Keratinocyte (primary cell): ENCODE measurements around the gene DENND4B. TPM values are rescaled to one million over a fixed set of nuclear protein-coding genes. Genes with fewer than 3 reads are reported as not detected.

ENCODE experiments used
- DNase-seq: peaks from one replicate; pipeline ENCODE4 v3.0.0-alpha.2; 2011; ENCODE audit warnings: low read depth, missing footprints, low spot score
- FAIRE-seq: peaks from 2 replicates; lab custom pipeline; 2011; peaks lifted over from hg19 to GRCh38; lab: Jason Lieb, UNC
- H2AFZ ChIP-seq: 2 replicates; pipeline ENCODE4 v1.6.0; 2012; ENCODE audit warnings: low read length, control low read depth, inconsistent platforms; ENCODE audit not compliant: control insufficient read depth
- H3K27ac ChIP-seq: 2 replicates; pipeline ENCODE4 v1.5.1; 2011; ENCODE audit warnings: low read length; ENCODE audit not compliant: control insufficient read depth, insufficient read depth
- H3K27me3 ChIP-seq: 3 replicates; pipeline ENCODE4 v1.6.0; 2011; ENCODE audit warnings: low read length; ENCODE audit not compliant: control insufficient read depth, insufficient read depth; ENCODE audit errors: extremely low read depth
- H3K36me3 ChIP-seq, 2 experiments: 2 replicates in 1 of 2; 3 replicates in 1 of 2; pipeline ENCODE4 v1.5.1; 2011; ENCODE audit warnings: low read length in 2 of 2, mild to moderate bottlenecking in 1 of 2; ENCODE audit not compliant: control insufficient read depth in 2 of 2, insufficient read depth in 2 of 2; ENCODE audit errors: extremely low read depth in 1 of 2
- H3K4me1 ChIP-seq: 3 replicates; pipeline ENCODE4 v1.5.1; 2011; ENCODE audit warnings: low read length; ENCODE audit not compliant: control insufficient read depth, insufficient read depth; ENCODE audit errors: extremely low read depth
- H3K4me2 ChIP-seq: 3 replicates; pipeline ENCODE4 v1.6.0; 2011; ENCODE audit warnings: low read depth, low read length; ENCODE audit not compliant: control insufficient read depth, insufficient read depth; ENCODE audit errors: extremely low read depth
- H3K4me3 ChIP-seq, 3 experiments: fragments of 200-600 bp in 1 of 3; sonication (generic) in 1 of 3; 2 replicates in 2 of 3; 3 replicates in 1 of 3; pipeline ENCODE4 v1.5.1; 2011 to 2016; ENCODE audit warnings: low read length in 3 of 3, mild to moderate bottlenecking in 3 of 3, control low read depth in 2 of 3, inconsistent platforms in 1 of 3, low read depth in 1 of 3, mixed read lengths in 1 of 3, mixed run types in 1 of 3, moderate library complexity in 1 of 3; ENCODE audit not compliant: control insufficient read depth in 2 of 3, insufficient read depth in 2 of 3; ENCODE audit errors: extremely low read depth in 1 of 3
- H3K79me2 ChIP-seq: 2 replicates; pipeline ENCODE4 v1.6.0; 2012; ENCODE audit warnings: low read length; ENCODE audit not compliant: control insufficient read depth, insufficient read depth
- H3K9ac ChIP-seq: 3 replicates; pipeline ENCODE4 v1.6.0; 2011; ENCODE audit warnings: low read length; ENCODE audit not compliant: control insufficient read depth, insufficient read depth; ENCODE audit errors: extremely low read depth
- H3K9me1 ChIP-seq: 3 replicates; pipeline ENCODE4 v1.6.0; 2011; ENCODE audit warnings: low read length; ENCODE audit not compliant: control insufficient read depth, insufficient read depth; ENCODE audit errors: extremely low read depth
- H3K9me3 ChIP-seq: 2 replicates; pipeline ENCODE4 v1.5.1; 2012; ENCODE audit warnings: low read depth, low read length; ENCODE audit not compliant: control insufficient read depth
- H4K20me1 ChIP-seq: 3 replicates; pipeline ENCODE4 v1.6.0; 2011; ENCODE audit warnings: low read length; ENCODE audit not compliant: control insufficient read depth, insufficient read depth; ENCODE audit errors: extremely low read depth
- CTCF ChIP-seq, 3 experiments: IDR thresholded peaks in 1 of 3; conservative IDR thresholded peaks in 1 of 3; optimal IDR thresholded peaks in 1 of 3; 2 replicates in 2 of 3; 3 replicates in 1 of 3; pipeline versions ENCODE3 to v1.5.1; 2011; ENCODE audit warnings: low read length in 3 of 3, mild to moderate bottlenecking in 3 of 3, moderate library complexity in 2 of 3, control low read depth in 1 of 3, inconsistent platforms in 1 of 3; ENCODE audit not compliant: insufficient read depth in 2 of 3; ENCODE audit errors: extremely low read depth in 1 of 3
- EZH2 ChIP-seq: IDR thresholded peaks from one replicate; pipeline ENCODE4 v1.6.1; 2012; ENCODE audit warnings: inconsistent platforms, mild to moderate bottlenecking, low read length, moderate library complexity
- dilution Hi-C: fragments of 300-500 bp; cut with MboI; formaldehyde crosslinking; loops from one replicate; pipeline ENCODE4 v1.7.0; 2020; ENCODE audit warnings: low sequenced_read_pairs; ENCODE audit not compliant: extremely low pct_ligation_motif_present
- polyA plus RNA-seq, 5 experiments: library from polyadenylated mRNA; depleted of rRNA in 3 of 5; stranded (reverse) in 3 of 5; stranded (forward) in 1 of 5; unstranded in 1 of 5; fragments of >200 nt; gene quantifications; 1 replicate in 1 of 5; 2 replicates in 3 of 5; 3 replicates in 1 of 5; pipeline versions ENCODE4 v1.2.1 to v1.2.3, GENCODE V29; 2011 to 2012; ENCODE audit warnings: missing spikeins in 2 of 5, low read depth in 1 of 5, low replicate concordance in 1 of 5

DENND4B gene
- polyA plus RNA-seq, 1 donor (not counting 4 experiments of a cell fraction or from before 2014, with no cell fraction given): 7.9 TPM

- H3K27ac ChIP-seq: no peak overlapping the region
- no peak overlapping the region for H3K9ac ChIP-seq
- H2AFZ ChIP-seq: no peak overlapping the region
- H3K36me3 ChIP-seq: peaks cover 37 to 47% of the 10 kb centered on the region in 2 experiments
- no peaks in the 10 kb centered on the region for H3K9me1 ChIP-seq
- peaks cover 3% of the 10 kb centered on the region for H4K20me1 ChIP-seq
- peaks cover 31% of the 10 kb centered on the region for H3K79me2 ChIP-seq
- no peaks in the 10 kb centered on the region for H3K27me3 ChIP-seq
- no peak for TF ChIP-seq EZH2
- no peak for TF ChIP-seq CTCF (optimal IDR thresholded peaks at IDR 0.05 in 1 of 3, IDR thresholded peaks at IDR 0.05 in 1 of 3, conservative IDR thresholded peaks at IDR 0.05 in 1 of 3; ENCODE audit: extremely low read depth in 1 of 3, insufficient read depth in 2 of 3, low read length in 3 of 3)
- DNase-seq (no peak), FAIRE-seq (no peak)
- peaks cover 4% of the 10 kb centered on the region for H3K4me1 ChIP-seq
- H3K4me2 ChIP-seq: no peak overlapping the region
- no peak overlapping the region for H3K4me3 ChIP-seq
- no peaks in the 10 kb centered on the region for H3K9me3 ChIP-seq
- dilution Hi-C loops: no loop called here
These were observed 4.7 kb upstream of the DENND4B start for GRCh38 chr1:153951183-153951582.

GRCh38 chr1:153945795-153946621, 510 bp downstream of the DENND4B start:
- Histone ChIP-seq H3K79me2 (peaks cover 22% of the 10 kb centered on the region), H3K9ac (peak overlapping the region; percentile 82), H3K9me3 (no peaks in the 10 kb centered on the region), H3K27ac (peak overlapping the region; percentile 80), H3K9me1 (no peaks in the 10 kb centered on the region), H4K20me1 (no peaks in the 10 kb centered on the region), H3K36me3 (peaks cover 16 to 34% of the 10 kb centered on the region in 2 experiments), H2AFZ (peak overlapping the region; percentile 70), H3K27me3 (no peaks in the 10 kb centered on the region), H3K4me3 (peak overlapping the region; percentile 75 to 88 (median 79)), H3K4me1 (peaks cover 10% of the 10 kb centered on the region), H3K4me2 (peak overlapping the region; percentile 92)
- TF ChIP-seq EZH2: no peak
- TF ChIP-seq CTCF (optimal IDR thresholded peaks at IDR 0.05 in 1 of 3, IDR thresholded peaks at IDR 0.05 in 1 of 3, conservative IDR thresholded peaks at IDR 0.05 in 1 of 3; ENCODE audit: extremely low read depth in 1 of 3, insufficient read depth in 2 of 3, low read length in 3 of 3): no peak
- DNase-seq: no peak
- no peak for FAIRE-seq
- dilution Hi-C loops: no loop called here
